ENCODE results near the gene NOC3L.

- TF ChIP-seq POLR2A (IDR thresholded peaks at IDR 0.05) = no peak
- no peak for TF ChIP-seq POLR2AphosphoS5 (IDR thresholded peaks at IDR 0.05)
Observed at GRCh38 chr10:94315024-94315451, 47.7 kb downstream of the NOC3L start.

All from spleen (tissue), 3 donors.